Activated B cell treated with CpG ODN at 0.5 μM for 24 hours (primary cell): Measurements from ENCODE around the gene CDC14B. TPM values are rescaled to one million over a fixed set of nuclear protein-coding genes. Genes with fewer than 3 reads are reported as not detected.

Source experiments
- ATAC-seq: fragments of 200-7000 bp; cut with Tn5 transposase; one replicate; pipeline ENCODE4 v1.10.0; 2021; ENCODE audit warnings: low read depth, mild to moderate bottlenecking, moderate library complexity
- CTCF ChIA-PET: fragments of 350-600 bp; sonication (Branson Sonifier 250); formaldehyde crosslinking; loops from one replicate; lab custom pipeline; 2021; ENCODE audit warnings: antibody characterized with exemption; lab: Charles Lee
- POLR2A ChIA-PET: fragments of 350-600 bp; sonication (Branson Sonifier 250); formaldehyde crosslinking; loops from one replicate; lab custom pipeline; 2021; ENCODE audit warnings: antibody characterized with exemption; lab: Charles Lee
- DNase-seq: peaks from one replicate; pipeline ENCODE4 v3.0.0; 2022
- H3K27ac Mint-ChIP-seq: one replicate; pipeline ENCODE4 v1.8.0; 2020; ENCODE audit warnings: mixed read lengths
- H3K27me3 Mint-ChIP-seq: one replicate; pipeline ENCODE4 v1.8.0; 2021; ENCODE audit warnings: mixed read lengths
- H3K36me3 Mint-ChIP-seq: one replicate; pipeline ENCODE4 v1.8.0; 2021; ENCODE audit warnings: low read depth, mixed read lengths
- H3K4me1 Mint-ChIP-seq: one replicate; pipeline ENCODE4 v1.8.0; 2021; ENCODE audit warnings: mixed read lengths
- H3K4me3 Mint-ChIP-seq: one replicate; pipeline ENCODE4 v1.8.0; 2020; ENCODE audit warnings: mild to moderate bottlenecking, mixed read lengths
- H3K9me3 Mint-ChIP-seq: one replicate; pipeline ENCODE4 v1.8.0; 2020; ENCODE audit warnings: mixed read lengths
- CTCF ChIP-seq: fragments of 200-600 bp; IDR thresholded peaks from one replicate; pipeline ENCODE4 v1.8.0; 2022; ENCODE audit warnings: antibody characterized with exemption, mild to moderate bottlenecking
- intact Hi-C: fragments of 100-400 bp; cut with micrococcal nuclease; formaldehyde crosslinking; loops from one replicate; pipeline ENCODE4 v1.15.1; 2024
- total RNA-seq: library from RNA; stranded (reverse); gene quantifications from 2 replicates; pipeline ENCODE4 v1.2.3, GENCODE V29; 2022

CDC14B gene
- total RNA-seq, 1 donor from 2014 or later, result 2.5 TPM

GRCh38 chr9:96522366-96522765 lies 97.3 kb downstream of the CDC14B start:
- no peak for TF ChIP-seq CTCF
- CTCF ChIA-PET, result no interaction called here
- intact Hi-C loops, result no loop called here
- no peaks in the 10 kb centered on the region for H3K9me3 Mint-ChIP-seq
- no peak overlapping the region for H3K4me3 Mint-ChIP-seq
- no peak overlapping the region for H3K27ac Mint-ChIP-seq
- H3K4me1 Mint-ChIP-seq, result no peaks in the 10 kb centered on the region
- no peaks in the 10 kb centered on the region for H3K27me3 Mint-ChIP-seq
- H3K36me3 Mint-ChIP-seq, result peaks cover 21% of the 10 kb centered on the region
- POLR2A ChIA-PET, result no interaction called here
- DNase-seq, result no peak
- ATAC-seq, result no peak

- H3K9me3 Mint-ChIP-seq, result no peaks in the 10 kb centered on the region
- H3K27me3 Mint-ChIP-seq, result no peaks in the 10 kb centered on the region
- ChIA-PET CTCF (no interaction called here), POLR2A (no interaction called here)
- peaks cover 16% of the 10 kb centered on the region for H3K36me3 Mint-ChIP-seq
- TF ChIP-seq CTCF, result no peak
- no peak overlapping the region for H3K4me3 Mint-ChIP-seq
- H3K27ac Mint-ChIP-seq, result no peak overlapping the region
- ATAC-seq (no peak), DNase-seq (no peak)
- intact Hi-C loops, result no loop called here
- H3K4me1 Mint-ChIP-seq, result no peaks in the 10 kb centered on the region
Observed at GRCh38 chr9:96519787-96520186, 99.9 kb downstream of the CDC14B start.

GRCh38 chr9:96519095-96519494 lies 100.5 kb downstream of the CDC14B start:
- Mint-ChIP-seq H3K27me3 (no peaks in the 10 kb centered on the region), H3K36me3 (peaks cover 17% of the 10 kb centered on the region), H3K4me3 (no peak overlapping the region), H3K9me3 (no peaks in the 10 kb centered on the region), H3K4me1 (no peaks in the 10 kb centered on the region), H3K27ac (no peak overlapping the region)
- intact Hi-C loops, result no loop called here
- TF ChIP-seq CTCF, result no peak
- no peak for DNase-seq
- ATAC-seq, result no peak
- CTCF ChIA-PET, result interaction anchor here (0.6 kb wide), 1 partner anchor 57 kb away, joined by 3 read pairs; no protein-coding TSS in a partner anchor
- POLR2A ChIA-PET, result no interaction called here

GRCh38 chr9:96515621-96516470 lies 103.8 kb downstream of the CDC14B start:
- ChIA-PET CTCF (no interaction called here), POLR2A (no interaction called here)
- Mint-ChIP-seq H3K27ac (no peak overlapping the region), H3K4me3 (no peak overlapping the region), H3K4me1 (no peaks in the 10 kb centered on the region), H3K27me3 (no peaks in the 10 kb centered on the region), H3K9me3 (no peaks in the 10 kb centered on the region), H3K36me3 (peaks cover 7% of the 10 kb centered on the region)
- no peak for ATAC-seq
- DNase-seq, result no peak
- no peak for TF ChIP-seq CTCF
- intact Hi-C loops, result no loop called here

GRCh38 chr9:96514800-96515158 lies 104.9 kb downstream of the CDC14B start:
- ChIA-PET POLR2A (no interaction called here), CTCF (no interaction called here)
- intact Hi-C loops, result no loop called here
- DNase-seq (no peak), ATAC-seq (no peak)
- H3K4me1 Mint-ChIP-seq, result no peaks in the 10 kb centered on the region
- H3K27me3 Mint-ChIP-seq, result no peaks in the 10 kb centered on the region
- no peak for TF ChIP-seq CTCF
- H3K36me3 Mint-ChIP-seq, result peaks cover 6% of the 10 kb centered on the region
- H3K9me3 Mint-ChIP-seq, result no peaks in the 10 kb centered on the region
- no peak overlapping the region for H3K27ac Mint-ChIP-seq
- H3K4me3 Mint-ChIP-seq, result no peak overlapping the region
